GM21526 (cell line): ENCODE results near the gene LIMS1.
A peak's percentile ranks its signal among the peaks of the same experiment; 100 is the strongest.
"Not testable (repeated sequence)": the region's sequence is repeated elsewhere in the genome, so short reads cannot be mapped to it uniquely, and the experiment has no call there.

ENCODE experiments used
- ATAC-seq: cut with Tn5 transposase; IDR thresholded peaks from one replicate; pipeline ENCODE4 v1.9.1; 2021; ENCODE audit warnings: moderate library complexity; ENCODE audit not compliant: unreplicated experiment, low FRiP score

The LIMS1 gene

GRCh38 chr2:108548208-108549003 is 14.1 kb downstream of the LIMS1 start:
- ATAC-seq: no peak

GRCh38 chr2:108552566-108552965 is 18.3 kb downstream of the LIMS1 start:
- ATAC-seq: no peak

- no peak for ATAC-seq
Observed at GRCh38 chr2:108553209-108553919, 19.1 kb downstream of the LIMS1 start.

- no peak for ATAC-seq
Observed at GRCh38 chr2:108554528-108554927, 20.3 kb downstream of the LIMS1 start.

- no peak for ATAC-seq
Observed at GRCh38 chr2:108555572-108555971, 21.3 kb downstream of the LIMS1 start.

- ATAC-seq: not testable (repeated sequence)
Observed at GRCh38 chr2:108556581-108556980, 22.3 kb downstream of the LIMS1 start.

- ATAC-seq: no peak
Observed at GRCh38 chr2:108560241-108560811, 26.1 kb downstream of the LIMS1 start.

GRCh38 chr2:108560895-108561530 is 26.7 kb downstream of the LIMS1 start:
- no peak for ATAC-seq

- no peak for ATAC-seq
Observed at GRCh38 chr2:108562274-108562673, 28.0 kb downstream of the LIMS1 start.

GRCh38 chr2:108564510-108564909 is 30.2 kb downstream of the LIMS1 start:
- ATAC-seq: no peak

- ATAC-seq: peak; percentile 61
Observed at GRCh38 chr2:108565778-108566375, 31.6 kb downstream of the LIMS1 start.

- ATAC-seq: no peak
Observed at GRCh38 chr2:108570416-108570815, 36.1 kb downstream of the LIMS1 start.

- no peak for ATAC-seq
Observed at GRCh38 chr2:108571286-108571685, 37.0 kb downstream of the LIMS1 start.

- ATAC-seq: no peak
Observed at GRCh38 chr2:108573061-108573460, 38.8 kb downstream of the LIMS1 start.

GRCh38 chr2:108574332-108574731 is 40.1 kb downstream of the LIMS1 start:
- ATAC-seq: no peak

GRCh38 chr2:108575132-108575966 is 41.1 kb downstream of the LIMS1 start:
- ATAC-seq: peak; percentile 68

GRCh38 chr2:108577099-108577498 is 42.8 kb downstream of the LIMS1 start:
- no peak for ATAC-seq

- ATAC-seq: no peak
Observed at GRCh38 chr2:108579623-108580022, 45.4 kb downstream of the LIMS1 start.

- no peak for ATAC-seq
Observed at GRCh38 chr2:108580050-108580449, 45.8 kb downstream of the LIMS1 start.
